PC-3 (cell line): ENCODE results near the gene AVL9. TPM values are rescaled to one million over a fixed set of nuclear protein-coding genes. Genes with fewer than 3 reads are reported as not detected.

ENCODE experiments used
- ATAC-seq: fragments of 200-7000 bp; cut with Tn5 transposase; 2 replicates; pipeline ENCODE4 v1.9.1; 2020; ENCODE audit warnings: mild to moderate bottlenecking, moderate library complexity
- BruUV-seq: library from RNA; stranded (reverse); fragments of 400-500 nt; replicated peaks from 2 replicates; lab custom pipeline; 2021; lab: Mats Ljungman, UMichigan
- CTCF ChIA-PET: fragments of 300-600 bp; sonication (Branson Sonifier 250); formaldehyde crosslinking; loops from one replicate; lab custom pipeline; 2022; ENCODE audit warnings: antibody characterized with exemption; lab: Charles Lee
- POLR2A ChIA-PET: fragments of 300-600 bp; sonication (Branson Sonifier 250); formaldehyde crosslinking; loops from one replicate; lab custom pipeline; 2022; ENCODE audit warnings: antibody characterized with exemption; ENCODE audit not compliant: unreplicated experiment; lab: Charles Lee
- DNase-seq: peaks from one replicate; pipeline ENCODE4 v3.0.0-alpha.2; 2015
- H2AFZ ChIP-seq: fragments of 300-600 bp; sonication (generic); 2 replicates; pipeline ENCODE4 v1.6.0; 2016; ENCODE audit warnings: antibody characterized with exemption, low read length
- H3F3A ChIP-seq: fragments of 300-600 bp; sonication (generic); one replicate; pipeline ENCODE4 v1.6.0; 2017; ENCODE audit warnings: antibody characterized with exemption, low read length, control low read depth, mild to moderate bottlenecking; ENCODE audit not compliant: unreplicated experiment
- H3K27ac ChIP-seq: fragments of 300-600 bp; sonication (generic); 2 replicates; pipeline ENCODE4 v1.5.1; 2016; ENCODE audit warnings: mild to moderate bottlenecking, low read length
- H3K27me3 ChIP-seq: fragments of 300-600 bp; sonication (generic); 2 replicates; pipeline ENCODE4 v1.6.1; 2016; ENCODE audit warnings: low read length, mixed read lengths
- H3K36me3 ChIP-seq: fragments of 300-600 bp; sonication (generic); 2 replicates; pipeline ENCODE4 v1.6.1; 2016; ENCODE audit warnings: low read depth, mixed run types, low read length, mixed read lengths
- H3K4me1 ChIP-seq: fragments of 300-600 bp; sonication (generic); 2 replicates; pipeline ENCODE4 v1.5.1; 2016; ENCODE audit warnings: low read length; ENCODE audit not compliant: insufficient read depth
- H3K4me2 ChIP-seq: fragments of 300-600 bp; sonication (generic); 2 replicates; pipeline ENCODE4 v1.6.0; 2016; ENCODE audit warnings: low read length
- H3K4me3 ChIP-seq: fragments of 300-600 bp; sonication (generic); 2 replicates; pipeline ENCODE4 v1.5.1; 2016; ENCODE audit warnings: mild to moderate bottlenecking, low read length, mixed read lengths
- H3K79me2 ChIP-seq: fragments of 300-600 bp; sonication (generic); 2 replicates; pipeline ENCODE4 v1.6.1; 2017; ENCODE audit warnings: low read length, mixed read lengths
- H3K9ac ChIP-seq: fragments of 300-600 bp; sonication (generic); 2 replicates; pipeline ENCODE4 v1.6.0; 2016; ENCODE audit warnings: mild to moderate bottlenecking, low read length
- H3K9me2 ChIP-seq: fragments of 300-600 bp; sonication (generic); replicated peaks from 2 replicates; pipeline ENCODE4 v1.6.1; 2016; ENCODE audit warnings: mixed run types, low read length, mixed read lengths
- H3K9me3 ChIP-seq: fragments of 300-600 bp; sonication (generic); 2 replicates; pipeline ENCODE4 v1.6.1; 2016; ENCODE audit warnings: low read length, mixed read lengths
- H4K20me1 ChIP-seq: fragments of 300-600 bp; sonication (generic); 2 replicates; pipeline ENCODE4 v1.6.1; 2016; ENCODE audit warnings: low read length, mixed read lengths
- EZH2 ChIP-seq: fragments of 300-600 bp; sonication (generic); IDR thresholded peaks from one replicate; pipeline ENCODE4 v1.6.1; 2017; ENCODE audit warnings: antibody characterized with exemption, mild to moderate bottlenecking, low read length; ENCODE audit not compliant: unreplicated experiment
- EZH2phosphoT487 ChIP-seq: fragments of 300-600 bp; sonication (generic); IDR thresholded peaks from 2 replicates; pipeline ENCODE4 v1.6.1; 2018; ENCODE audit warnings: mild to moderate bottlenecking, antibody characterized with exemption, low read length, borderline replicate concordance
- intact Hi-C: fragments of 100-400 bp; cut with micrococcal nuclease; formaldehyde crosslinking; loops from 2 replicates; pipeline ENCODE4 v1.9.0; 2023
- total RNA-seq: library from RNA; depleted of rRNA; stranded (reverse); fragments of >200 nt; gene quantifications from 2 replicates; pipeline ENCODE4 v1.2.3, GENCODE V29; 2014
- TF ChIP-seq, protein P1 (sequence below): fragments of 300-600 bp; sonication (generic); conservative IDR thresholded peaks from 2 replicates; pipeline ENCODE4 v1.5.1; 2017; ENCODE audit warnings: antibody characterized with exemption, low read depth, mild to moderate bottlenecking, low read length

The AVL9 gene
- total RNA-seq, 1 experiment from 2014 or later: 13.2 TPM

DNA sequence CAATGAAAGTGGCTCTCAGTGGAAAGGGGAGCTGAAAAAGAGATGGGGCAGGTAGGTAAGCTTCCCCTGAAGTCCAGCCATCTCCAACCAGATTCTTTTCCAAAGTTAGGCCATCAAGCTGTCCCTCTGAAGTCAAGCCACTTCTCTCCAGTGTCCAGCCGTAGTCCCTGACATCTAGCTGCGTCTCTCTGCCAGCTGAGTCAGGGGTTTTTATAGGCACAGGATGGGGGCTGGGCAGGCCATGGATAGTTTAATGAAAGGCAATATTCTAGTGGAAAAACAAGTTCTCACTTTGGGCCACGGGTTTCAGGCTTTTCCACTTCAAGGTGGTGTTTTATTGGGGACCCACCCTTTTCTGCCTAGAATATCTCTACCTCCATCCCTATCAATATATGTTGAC is 36.8 kb downstream of the AVL9 start:
- DNase-seq (peak; percentile 46), ATAC-seq (0 out of 2 replicates have a peak, but pooled peaks have one; percentile 28)
- Histone ChIP-seq H3K9me3 (no peaks in the 10 kb centered on the region), H3K9ac (no peak overlapping the region), H3K27ac (no peak overlapping the region), H3K4me3 (no peak overlapping the region), H3K9me2 (no peaks in the 10 kb centered on the region), H3K27me3 (no peaks in the 10 kb centered on the region), H2AFZ (no peak overlapping the region), H3F3A (no peaks in the 10 kb centered on the region), H3K79me2 (0 out of 2 replicates have a peak, but pooled peaks cover 12% of the 10 kb centered on the region), H3K4me2 (no peak overlapping the region), H3K36me3 (no peaks in the 10 kb centered on the region), H4K20me1 (no peaks in the 10 kb centered on the region), H3K4me1 (peaks cover 18% of the 10 kb centered on the region)
- intact Hi-C loops: no loop called here
- BruUV-seq: no TSS peak
- TF ChIP-seq EZH2 (no peak), EZH2phosphoT487 (no peak)
- TF ChIP-seq, protein P1, sequence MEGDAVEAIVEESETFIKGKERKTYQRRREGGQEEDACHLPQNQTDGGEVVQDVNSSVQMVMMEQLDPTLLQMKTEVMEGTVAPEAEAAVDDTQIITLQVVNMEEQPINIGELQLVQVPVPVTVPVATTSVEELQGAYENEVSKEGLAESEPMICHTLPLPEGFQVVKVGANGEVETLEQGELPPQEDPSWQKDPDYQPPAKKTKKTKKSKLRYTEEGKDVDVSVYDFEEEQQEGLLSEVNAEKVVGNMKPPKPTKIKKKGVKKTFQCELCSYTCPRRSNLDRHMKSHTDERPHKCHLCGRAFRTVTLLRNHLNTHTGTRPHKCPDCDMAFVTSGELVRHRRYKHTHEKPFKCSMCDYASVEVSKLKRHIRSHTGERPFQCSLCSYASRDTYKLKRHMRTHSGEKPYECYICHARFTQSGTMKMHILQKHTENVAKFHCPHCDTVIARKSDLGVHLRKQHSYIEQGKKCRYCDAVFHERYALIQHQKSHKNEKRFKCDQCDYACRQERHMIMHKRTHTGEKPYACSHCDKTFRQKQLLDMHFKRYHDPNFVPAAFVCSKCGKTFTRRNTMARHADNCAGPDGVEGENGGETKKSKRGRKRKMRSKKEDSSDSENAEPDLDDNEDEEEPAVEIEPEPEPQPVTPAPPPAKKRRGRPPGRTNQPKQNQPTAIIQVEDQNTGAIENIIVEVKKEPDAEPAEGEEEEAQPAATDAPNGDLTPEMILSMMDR: no peak
- ChIA-PET POLR2A (no interaction called here), CTCF (no interaction called here)

DNA sequence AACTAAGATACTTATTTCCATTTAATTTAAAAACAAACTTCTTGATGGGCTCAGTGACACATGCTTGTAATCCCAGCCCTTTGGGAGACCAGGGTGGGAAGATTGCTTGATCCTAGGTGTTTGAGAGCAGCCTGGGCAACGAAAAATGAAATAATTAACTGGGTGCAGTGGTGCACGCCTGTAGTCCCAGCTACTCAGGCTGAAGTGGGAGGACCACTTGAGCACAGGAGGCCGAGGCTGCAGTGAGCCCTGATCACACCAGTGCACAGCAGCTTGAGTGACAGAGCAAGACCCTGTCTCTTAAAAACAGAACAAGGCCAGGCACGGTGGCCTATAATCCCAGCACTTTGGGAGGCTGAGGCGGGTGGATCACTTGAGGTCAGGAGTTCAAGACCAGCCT is 37.4 kb downstream of the AVL9 start:
- Histone ChIP-seq H3K36me3 (no peaks in the 10 kb centered on the region), H3K4me1 (peaks cover 18% of the 10 kb centered on the region), H2AFZ (no peak overlapping the region), H3K27me3 (no peaks in the 10 kb centered on the region), H3K4me3 (no peak overlapping the region), H3K9me2 (no peaks in the 10 kb centered on the region), H4K20me1 (no peaks in the 10 kb centered on the region), H3K9ac (no peak overlapping the region), H3K27ac (no peak overlapping the region), H3F3A (no peaks in the 10 kb centered on the region), H3K79me2 (peaks cover 14% of the 10 kb centered on the region; the same call in 1 of the 2 replicates), H3K9me3 (no peaks in the 10 kb centered on the region), H3K4me2 (no peak overlapping the region)
- intact Hi-C loops: no loop called here
- TF ChIP-seq, protein P1: no peak
- TF ChIP-seq EZH2phosphoT487 (no peak), EZH2 (no peak)
- no peak for ATAC-seq
- ChIA-PET CTCF (no interaction called here), POLR2A (no interaction called here)
- no peak for DNase-seq
- BruUV-seq: no TSS peak

DNA sequence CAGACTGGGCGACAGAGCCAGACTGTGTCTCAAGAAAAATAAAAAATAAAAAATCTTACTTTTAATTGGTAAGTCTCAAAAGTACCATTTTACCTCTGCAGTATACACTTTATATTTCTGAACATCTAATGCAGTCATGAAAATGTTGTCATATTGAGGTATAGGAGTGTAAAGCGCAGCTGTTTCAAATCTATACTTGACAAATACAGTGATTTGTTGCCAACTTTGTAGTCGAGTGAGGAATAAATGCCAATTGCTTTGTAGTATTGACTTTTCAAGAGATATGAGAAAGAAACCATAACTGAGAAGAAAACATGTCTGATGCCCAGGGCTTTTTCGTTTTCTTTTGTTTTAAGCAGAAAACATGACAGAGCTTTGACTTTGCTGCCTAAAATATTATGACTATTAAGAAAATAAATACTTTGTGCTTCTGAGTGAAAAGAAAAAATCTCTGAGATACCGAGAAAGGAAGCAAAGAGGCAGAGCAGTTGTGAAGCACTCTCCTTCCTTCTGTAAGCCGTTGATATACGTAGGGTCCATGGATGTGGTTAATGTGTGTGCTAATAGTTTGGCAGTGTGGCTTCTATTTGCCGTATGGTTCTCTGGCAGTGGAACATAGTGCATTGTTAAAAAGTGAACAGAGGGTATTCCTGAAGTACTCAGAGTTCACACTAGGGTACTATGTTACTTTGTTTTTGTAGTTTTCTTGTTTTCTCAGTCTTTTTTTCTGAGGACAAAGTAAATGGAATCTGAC is 38.2 kb downstream of the AVL9 start:
- intact Hi-C loops: no loop called here
- BruUV-seq: no TSS peak
- H3K36me3 ChIP-seq: no peaks in the 10 kb centered on the region
- H3K27ac ChIP-seq: no peak overlapping the region
- H3K4me3 ChIP-seq: no peak overlapping the region
- POLR2A ChIA-PET: interaction anchor here (0.7 kb wide), 1 partner anchor 38 kb away, joined by 14 read pairs; the partner anchor contains the start of gene AVL9
- peaks cover 18% of the 10 kb centered on the region for H3K4me1 ChIP-seq
- no peak overlapping the region for H3K4me2 ChIP-seq
- ATAC-seq (no peak), DNase-seq (no peak)
- no peaks in the 10 kb centered on the region for H3K9me2 ChIP-seq
- no peaks in the 10 kb centered on the region for H4K20me1 ChIP-seq
- no peak for TF ChIP-seq EZH2phosphoT487
- TF ChIP-seq, protein P1: no peak
- TF ChIP-seq EZH2: no peak
- H3F3A ChIP-seq: no peaks in the 10 kb centered on the region
- H2AFZ ChIP-seq: no peak overlapping the region
- no peaks in the 10 kb centered on the region for H3K9me3 ChIP-seq
- no peaks in the 10 kb centered on the region for H3K27me3 ChIP-seq
- CTCF ChIA-PET: no interaction called here
- H3K9ac ChIP-seq: no peak overlapping the region
- peaks cover 19% of the 10 kb centered on the region; the same call in 1 of the 2 replicates for H3K79me2 ChIP-seq
